NCI-H345 treated with DMSO at 0.1 percent for 48 hours (cell line): ENCODE measurements around the gene CCM2.

Experiments used
- DNase-seq: peaks from one replicate; lab custom pipeline; 2025; ENCODE audit not compliant: unreplicated experiment; lab: John Stamatoyannopoulos, UW

CCM2 gene

DNA sequence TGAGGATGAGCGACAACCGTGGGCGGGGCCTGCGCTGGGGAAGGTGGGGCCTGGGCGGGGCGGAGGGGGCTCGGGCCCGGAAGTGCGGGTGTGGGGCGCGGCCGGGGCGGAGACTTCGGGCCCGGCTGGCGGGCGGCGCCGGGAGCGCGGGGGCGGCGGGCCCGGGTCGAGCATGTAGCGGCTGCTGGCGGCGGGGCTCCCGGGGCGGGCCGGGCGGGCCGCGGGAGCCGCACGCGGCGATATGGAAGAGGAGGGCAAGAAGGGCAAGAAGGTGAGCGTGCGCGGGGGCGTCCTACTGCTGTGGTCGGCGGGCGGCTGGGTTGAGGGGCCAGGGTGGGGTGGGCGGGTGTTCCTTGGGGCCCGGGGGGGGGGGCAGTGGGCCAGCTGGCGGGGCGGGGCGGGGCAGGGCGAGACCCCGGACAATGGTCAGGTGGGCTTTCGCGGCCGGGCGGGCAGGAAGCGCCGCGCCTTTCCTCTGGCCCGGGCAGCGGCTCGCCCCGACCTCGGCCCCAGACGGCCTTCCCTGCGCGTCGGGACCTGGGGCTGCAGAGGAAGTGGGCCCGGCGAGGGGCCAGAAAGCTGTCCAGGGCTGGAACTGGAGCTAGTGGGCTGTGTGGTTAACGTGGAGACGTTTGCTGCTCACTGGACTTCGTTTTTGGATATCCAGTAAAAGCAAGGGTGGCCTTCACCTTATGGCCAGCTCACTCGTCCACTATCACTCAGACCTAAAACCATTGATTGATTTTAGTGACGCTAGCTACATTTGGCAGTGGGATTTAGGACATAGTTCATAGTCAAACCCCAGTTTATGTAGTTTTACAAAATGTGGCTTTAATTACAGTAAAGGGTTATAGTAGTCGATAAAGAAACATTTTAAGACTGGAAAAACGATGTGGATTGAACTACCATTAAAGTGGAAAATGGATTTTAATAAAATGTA is at the start of gene CCM2:
CCM2 (plus strand) TSS at position 109 of the 940 bp plus-strand sequence; CDS start at position 242, 133 bp downstream.
- no peak for DNase-seq

DNA sequence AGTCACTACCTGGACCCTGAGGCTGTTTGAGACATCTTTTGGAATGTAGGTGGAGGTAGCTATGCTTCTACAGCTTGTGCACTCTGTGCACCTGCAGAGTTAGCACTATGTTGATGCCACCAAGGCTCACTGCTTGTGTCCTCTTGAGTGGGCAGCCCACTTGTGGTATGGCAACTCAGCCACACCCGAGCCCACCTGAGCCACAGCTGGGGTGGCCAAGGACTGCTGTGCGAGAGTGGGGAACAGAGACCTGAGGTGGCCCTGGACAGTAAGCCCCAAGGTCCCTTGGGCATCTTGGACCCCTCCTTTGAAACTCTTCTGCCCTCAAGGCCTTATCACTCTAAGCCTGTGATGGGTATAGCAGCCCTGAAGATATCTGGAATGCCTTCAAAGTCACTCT is 46.8 kb upstream of the CCM2 start:
- no peak for DNase-seq

DNA sequence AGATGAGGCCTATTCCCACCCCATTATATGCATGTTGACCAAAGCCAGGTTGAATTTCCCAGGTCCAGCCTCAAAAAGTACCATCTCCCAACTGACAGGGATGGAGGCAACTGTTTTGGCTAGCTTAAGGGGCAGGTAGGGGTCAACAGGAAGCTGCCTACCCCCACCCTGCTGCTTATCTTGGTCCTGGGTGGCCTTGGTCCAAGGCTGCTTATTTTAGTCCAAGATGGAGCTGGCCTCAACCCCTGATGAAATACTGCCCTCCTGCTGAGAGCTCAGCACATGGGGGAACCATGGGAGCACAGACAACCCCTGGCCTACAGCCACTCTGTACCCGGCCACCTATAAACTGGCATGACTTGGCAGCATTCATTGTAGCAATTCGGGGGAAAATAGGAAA is 44.3 kb upstream of the CCM2 start:
- no peak for DNase-seq

DNA sequence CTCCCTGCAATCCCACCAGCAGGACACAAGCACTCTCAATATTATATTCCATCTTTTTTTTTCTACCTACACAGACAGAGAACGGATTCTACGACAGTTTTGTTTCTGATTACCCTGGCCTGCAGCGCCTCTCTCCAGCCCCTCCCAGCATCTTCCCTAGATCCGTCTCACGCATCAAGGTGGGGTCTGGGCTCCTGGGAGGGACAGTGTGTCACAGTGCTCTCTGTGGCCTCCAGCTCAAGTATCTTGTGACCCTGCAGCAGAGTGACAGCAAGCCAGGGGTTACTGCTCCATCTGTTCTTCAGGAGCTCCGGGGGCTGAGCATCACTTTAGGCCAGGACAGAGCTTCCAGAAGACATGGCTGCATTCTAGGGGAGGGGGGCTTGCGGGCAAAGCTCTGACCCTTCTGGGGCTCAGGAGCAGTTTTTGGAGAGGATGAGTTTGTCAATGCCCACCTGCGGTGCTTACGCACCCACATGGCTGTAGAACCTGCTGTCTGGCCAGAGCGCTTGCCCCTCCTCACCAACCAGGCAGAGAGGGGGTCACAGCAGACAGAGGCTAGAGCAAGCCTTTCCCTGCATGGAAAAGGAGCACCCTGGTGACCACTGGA is 43.7 kb upstream of the CCM2 start:
- no peak for DNase-seq

DNA sequence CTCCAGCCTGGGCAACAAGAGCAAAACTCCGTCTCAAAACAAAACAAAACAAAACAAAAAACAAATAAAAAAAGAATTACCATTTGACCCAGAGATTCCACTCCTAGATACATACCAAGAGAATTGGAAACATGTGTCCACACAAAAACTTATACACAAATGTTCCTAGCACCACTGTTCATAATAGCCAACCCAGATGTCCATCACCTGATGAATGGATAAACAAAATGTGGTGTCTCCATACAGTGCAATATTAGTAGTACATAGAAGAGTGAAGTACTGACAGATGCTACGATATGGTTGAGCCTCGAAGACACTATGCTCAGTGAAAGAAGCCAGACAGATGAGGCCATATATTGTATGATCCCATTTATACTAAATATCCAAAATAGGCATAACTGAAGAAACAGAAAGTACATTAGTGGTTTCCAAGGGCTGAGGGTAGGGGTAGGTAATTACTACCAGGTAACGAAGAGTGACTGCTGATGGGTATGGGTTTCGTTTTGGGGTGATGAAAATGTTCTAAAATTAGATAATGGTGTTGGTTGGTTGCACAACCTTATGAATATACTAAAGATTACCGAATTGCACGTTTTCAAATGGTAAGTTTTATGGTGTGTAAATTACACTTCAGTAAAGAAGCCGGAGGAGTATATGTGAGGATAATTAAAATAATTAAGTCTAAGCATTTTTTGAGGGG is 41.2 kb upstream of the CCM2 start:
- DNase-seq: no peak

DNA sequence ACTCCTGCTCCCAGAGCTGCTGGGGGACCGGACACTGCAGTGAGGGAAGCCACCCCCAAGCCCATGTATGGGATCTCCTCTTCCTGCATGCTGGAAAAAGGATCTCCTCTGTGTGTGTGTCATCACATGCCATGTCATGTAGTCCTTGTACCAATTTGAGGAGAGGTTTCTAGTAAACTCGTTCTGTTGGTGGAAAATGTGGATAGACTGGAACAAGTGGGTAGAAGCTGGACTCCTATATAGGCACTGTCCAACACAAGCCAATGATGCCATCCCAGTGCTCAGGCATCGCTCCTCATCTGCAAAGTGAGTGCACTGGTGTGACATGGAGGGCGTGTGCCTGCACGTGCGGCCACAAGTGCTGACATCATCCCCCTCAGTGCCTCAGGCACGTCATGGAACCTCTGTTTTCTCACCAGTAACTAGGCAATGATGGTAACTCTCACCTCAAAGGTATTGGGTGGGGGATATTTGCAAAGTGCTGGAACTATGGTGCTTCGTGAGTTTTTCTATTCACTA is 40.5 kb upstream of the CCM2 start:
- DNase-seq: no peak

DNA sequence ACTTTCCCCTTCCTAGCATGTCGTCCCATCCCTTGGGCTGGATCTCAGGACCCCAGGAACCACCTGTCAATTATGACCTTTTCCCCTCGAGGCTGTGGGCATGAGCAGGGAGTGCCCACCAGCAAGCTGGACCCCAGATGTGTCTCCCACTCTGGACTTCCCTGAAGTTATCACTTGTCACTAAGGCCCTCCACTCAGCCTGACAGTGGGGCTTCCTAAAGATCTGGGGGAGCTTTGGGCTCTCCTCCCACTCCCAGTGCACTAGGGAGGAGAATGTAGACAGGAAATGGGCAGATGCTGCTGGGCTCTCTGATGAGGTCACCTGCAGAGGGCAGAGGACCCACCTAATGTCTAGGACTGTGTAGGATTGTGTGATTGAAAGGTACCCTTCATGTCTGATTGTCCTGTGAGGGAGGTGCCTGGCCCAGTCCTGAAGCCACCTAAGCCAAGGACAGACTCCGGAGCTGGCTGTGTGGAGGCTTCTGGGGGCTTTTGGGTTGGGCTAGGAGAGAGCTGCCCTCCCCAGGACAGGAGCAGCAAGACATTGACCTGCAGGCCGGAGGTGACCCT is 39.9 kb upstream of the CCM2 start:
- DNase-seq: no peak

DNA sequence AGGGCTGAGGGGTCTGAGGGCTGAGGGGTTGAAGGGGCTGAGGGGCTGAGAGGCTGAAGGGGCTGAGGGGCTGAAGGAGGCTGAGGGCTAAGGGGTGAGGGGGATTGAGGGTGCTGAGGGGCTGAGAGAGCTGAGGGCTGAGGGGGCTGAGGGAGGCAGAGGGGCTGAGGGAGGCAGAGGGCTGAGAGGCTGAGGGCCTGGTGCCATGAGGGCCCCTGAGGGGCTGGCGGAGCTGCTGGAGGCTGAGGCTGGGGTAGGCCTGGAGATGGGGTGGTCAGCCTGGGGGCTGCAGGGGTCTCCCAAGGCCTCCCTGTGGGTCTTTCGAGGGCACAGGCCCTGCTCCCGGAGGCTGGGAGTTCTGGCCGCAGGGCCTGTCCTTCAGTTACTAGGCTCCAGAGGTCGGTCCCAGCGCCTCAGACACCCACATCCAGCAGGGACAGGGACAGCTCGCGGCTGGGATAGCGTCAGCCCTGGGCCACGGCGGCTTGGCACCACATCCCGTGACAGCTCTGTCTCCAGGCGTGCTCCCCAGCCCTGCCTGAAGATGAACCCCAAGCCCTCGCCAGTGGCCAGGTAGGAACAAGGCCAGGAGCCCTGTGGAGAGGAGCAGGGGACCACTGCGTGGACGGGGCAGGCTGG is 38.0 kb upstream of the CCM2 start:
- DNase-seq: no peak

DNA sequence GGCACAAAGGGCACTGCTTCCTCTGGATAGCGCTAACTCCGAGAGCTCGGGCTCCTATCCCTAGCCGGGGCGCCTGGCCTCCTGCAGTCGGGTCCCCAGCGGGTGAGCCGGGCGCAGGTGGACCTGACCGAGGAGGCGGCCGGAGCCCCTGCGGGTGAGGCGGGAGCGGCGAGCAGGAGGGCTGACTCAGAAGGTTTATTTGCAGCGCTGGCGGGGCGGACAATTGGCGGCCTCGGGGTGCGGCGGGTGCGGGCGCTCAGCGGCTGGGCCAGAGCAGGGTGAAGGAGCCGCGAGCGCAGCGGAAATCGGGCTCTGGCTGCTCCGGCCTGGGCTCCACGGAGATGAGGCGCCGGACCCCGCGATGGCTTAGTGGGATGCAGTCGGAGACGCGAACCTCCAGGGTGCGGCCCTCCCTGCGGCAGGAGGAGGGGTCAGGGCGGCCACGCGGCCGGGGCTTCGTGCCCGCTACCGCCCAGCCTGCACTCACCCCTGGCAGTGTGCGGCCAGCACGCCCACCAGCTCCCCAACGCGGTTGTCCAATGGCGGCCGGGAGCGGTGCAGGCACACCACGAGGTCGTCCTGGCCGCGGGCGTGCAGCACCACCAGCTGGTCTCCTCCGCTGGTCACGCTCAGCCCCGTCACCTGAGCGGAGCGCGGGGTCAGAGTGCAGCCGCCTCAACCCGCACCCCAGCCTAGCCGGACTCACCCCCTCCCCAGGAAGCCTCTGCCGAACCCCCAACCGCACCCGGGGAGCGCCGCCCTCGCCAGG is 37.3 kb upstream of the CCM2 start:
- no peak for DNase-seq

DNA sequence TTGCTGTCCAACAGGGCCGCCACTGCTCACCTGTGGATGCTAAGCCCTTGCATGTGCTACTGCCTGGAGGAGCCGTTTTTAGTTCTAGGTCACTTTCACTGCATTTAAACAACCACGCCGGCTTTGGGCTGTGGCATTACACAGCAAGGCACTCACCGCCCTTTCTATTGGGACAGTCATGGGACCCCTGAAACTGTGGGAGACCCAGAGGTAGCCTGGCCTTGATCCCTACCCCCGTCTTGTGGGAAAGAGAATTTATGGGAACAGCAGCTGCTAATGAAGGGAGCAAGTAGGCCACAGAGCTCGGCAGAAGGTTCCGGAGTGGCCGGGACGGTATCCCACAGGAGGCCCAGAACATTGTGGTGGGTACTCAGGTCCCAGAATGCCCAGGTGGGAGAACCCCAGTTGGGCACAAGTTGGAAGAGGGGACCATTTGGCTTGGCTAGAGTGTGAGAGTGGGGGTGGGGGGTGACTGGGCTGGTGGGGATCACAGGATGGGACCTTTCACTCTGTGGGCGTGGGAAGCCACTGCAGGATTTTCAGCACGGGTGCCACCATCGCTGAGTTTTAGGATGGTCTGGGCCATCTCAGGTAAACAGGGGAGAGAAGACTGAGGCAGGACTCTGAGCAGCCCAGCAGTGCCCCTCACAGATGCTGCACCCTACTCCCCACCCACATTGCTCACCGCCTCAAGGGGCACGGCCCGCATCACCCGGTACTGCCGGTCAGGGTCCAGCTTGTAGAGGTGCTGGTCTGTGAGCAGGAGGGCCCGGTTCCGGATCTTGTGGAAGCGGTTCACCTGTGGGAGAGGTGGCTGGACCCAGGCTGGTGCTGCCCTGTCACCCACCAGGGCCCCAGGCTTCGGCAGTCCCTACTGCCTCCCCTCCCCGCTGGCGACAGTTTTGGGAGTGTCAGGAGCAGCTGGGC is 36.4 kb upstream of the CCM2 start:
- no peak for DNase-seq

DNA sequence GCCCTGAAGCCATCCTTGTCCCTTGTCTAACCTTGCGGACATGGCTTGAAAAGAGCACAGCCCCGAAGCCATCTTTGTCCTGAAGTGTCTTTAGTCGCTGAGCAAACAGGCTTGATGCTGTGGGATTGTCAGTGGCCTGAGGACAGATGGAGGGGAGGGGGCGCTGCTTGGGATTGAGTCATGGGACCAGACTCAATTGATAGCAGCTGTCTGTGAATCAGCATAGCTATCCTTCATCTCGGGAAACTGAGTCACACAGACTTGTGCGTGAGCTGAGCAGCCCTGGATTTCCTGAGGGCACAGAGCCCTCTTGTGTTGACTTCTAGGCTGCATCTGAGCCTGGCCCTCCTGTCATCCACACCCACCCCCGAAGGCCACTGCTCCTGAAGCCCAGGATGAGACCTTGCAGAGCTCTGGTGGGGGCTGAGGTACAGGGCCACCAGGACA is 35.6 kb upstream of the CCM2 start:
- DNase-seq: no peak

DNA sequence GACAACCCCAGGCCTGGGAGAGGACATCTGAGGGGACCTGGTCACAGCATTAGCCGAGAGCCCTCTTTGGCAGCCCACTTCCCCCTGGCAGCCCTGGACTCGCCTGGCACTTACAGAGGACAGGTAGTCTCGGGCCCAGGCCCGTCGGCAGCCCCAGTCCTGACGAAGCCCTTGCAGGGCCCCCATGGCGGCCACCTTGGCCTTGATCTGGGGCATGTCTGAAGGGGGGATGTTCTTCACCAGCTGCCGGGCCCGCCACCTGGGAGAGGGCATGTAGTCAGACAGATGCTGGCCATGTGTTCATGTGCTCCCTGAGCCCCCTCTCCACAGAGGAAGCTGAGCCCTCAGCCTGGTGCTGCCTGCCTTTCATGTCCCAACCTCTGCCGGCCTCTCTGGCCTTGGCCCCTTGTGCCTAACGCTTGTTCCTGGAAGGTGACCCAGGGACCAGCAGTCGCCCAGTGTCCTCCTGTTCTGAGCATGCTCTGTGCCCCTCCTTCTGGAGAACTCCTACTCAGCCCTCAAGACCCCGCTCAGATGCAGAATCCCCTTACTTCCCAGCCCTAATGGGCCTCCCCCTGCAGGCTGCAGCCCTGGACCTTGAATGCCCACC is 35.1 kb upstream of the CCM2 start:
- DNase-seq: no peak

DNA sequence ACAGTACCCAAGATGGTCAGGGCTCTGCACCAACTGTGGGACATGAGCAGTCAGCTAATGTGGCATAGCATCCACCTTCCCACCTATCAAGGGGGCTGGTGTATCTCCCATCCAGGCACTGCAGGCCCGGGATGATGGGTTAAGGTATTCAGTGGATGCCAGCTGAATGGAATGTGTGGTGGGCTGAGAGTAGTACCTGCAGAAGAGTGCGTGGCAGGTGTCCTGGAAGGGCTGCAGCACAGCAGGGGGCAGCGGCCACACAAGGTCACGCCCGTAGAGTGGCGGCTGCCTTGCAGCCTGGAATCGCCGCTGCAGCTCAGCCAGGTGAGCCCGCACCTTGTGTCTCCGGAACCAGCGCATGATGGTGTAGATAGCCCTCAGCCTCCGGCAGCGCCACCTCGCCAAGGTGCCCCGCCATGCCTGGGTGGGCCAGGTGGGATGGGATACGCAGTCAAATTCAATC is 34.5 kb upstream of the CCM2 start:
- DNase-seq: no peak

DNA sequence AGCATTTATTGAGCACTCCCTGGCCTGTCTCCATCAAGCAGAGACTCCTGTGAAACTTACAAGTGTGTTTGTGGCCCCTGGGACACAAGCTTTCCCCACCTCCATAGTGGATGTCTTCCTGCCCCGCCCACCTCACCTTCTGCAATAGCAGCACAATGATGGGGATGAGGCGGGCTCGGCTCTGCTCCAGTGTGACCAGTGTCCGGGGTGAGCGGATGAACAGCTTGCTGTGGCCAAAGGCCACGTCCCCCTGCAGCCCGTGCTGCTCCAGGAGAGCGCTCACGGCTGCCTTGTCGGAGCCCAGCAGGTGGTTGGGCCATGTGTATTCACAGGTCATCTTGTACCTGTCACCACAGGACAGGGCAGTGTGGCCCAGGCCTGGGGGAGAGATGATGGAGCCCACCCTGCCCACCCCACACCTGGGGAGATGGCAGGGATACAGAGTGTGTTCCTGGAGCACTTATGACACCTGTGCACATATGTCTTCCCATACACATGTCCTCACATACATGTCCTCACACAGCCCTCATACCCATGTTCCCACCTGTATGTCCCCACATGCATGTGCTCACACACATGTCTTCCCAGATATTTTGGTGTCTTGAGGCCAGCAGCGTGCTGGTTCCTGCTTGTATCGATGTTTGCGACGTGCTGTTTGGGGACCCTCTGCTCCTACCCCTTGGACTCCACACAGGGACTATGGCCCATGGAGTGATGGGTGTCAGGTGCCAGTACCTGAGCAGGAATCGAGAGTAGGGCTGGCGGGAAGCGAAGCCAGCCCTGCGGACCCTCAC is 33.9 kb upstream of the CCM2 start:
- no peak for DNase-seq

DNA sequence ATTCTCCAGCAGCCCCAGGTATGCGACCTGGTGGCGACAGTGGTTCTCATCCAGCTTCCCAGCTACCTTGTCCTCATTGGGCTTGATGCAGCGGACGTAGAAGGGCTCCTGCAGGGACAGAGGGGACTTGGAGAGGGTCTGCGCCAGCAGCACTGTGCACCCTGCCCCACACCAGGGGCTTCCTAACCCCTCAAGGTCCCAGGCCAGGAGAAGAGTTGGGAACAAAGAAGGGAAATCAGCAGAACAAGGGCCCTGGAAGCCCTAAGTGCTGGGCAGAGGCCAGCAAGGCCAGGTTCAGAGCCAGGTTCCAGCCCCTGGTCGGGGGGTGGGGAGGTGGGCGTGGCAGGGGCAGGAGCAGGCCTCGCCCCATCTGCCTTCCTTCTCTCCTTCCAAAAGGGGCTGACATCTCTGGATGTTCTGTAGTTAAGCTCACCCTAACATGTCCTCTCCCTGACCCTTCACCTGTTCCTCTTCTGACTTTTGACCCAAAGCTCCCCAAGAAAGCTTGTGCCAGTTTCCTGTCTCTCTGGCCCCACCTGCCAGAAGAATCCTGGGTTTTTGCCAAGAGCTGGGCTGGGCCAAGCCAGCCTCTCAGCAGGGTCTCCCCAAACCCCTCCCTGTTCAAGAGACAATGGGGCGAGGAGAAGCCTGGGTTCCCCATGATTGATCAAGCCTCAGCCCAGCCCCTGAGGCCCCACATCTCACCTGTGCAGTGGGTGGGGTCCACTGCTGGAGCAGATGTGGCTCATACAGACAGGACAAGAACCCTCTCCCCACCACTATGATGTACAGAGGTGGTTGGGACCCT is 33.1 kb upstream of the CCM2 start:
- no peak for DNase-seq

DNA sequence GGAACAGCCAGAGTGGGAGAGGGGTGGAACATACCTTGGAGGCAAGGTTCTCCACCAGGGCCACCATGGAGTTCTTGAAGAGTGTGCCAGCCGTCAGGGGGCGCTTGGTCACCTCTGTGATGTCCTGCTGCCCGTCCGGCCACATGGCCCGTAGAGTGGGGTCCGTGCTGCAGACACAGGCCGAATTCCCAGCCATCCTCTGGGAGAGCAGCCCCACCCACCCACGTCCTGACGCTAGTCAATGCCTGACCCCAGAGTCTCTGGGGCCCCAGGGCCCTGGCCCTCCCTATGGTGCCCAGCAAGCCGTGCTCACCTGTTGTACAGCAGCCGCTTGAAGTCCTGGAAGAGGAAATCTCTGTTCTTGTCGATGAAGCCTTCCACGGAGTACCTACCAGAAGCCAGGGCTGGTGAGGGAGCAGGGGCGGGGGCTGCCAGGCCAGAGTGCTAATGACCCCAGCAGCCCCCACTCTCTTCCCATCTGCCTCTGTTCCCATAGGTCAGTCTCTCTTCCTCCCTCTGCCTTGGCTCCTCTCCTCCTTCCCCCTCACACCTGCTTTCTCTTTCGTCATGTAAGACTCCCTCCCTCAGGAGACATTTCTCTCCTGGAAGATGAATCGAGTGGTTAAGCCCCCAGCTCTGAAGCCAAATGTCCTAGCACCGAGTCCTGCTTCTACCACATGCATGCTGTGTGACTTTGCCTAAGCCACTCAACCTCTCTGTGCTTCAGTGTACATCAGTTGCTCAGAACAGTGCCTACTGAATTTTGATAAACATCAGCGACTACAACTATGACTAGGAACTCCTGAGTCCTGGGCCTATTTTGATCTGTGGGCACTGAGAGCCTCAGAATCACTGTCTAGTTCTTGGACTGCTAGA is 32.2 kb upstream of the CCM2 start:
- DNase-seq: no peak
